HEK293 (cell line): ENCODE results near the gene EEF1A2.

ENCODE experiments used
- CTCF ChIA-PET: fragments of 350-600 bp; formaldehyde crosslinking; extraction: SDS; loops from one replicate; lab custom pipeline; 2021; ENCODE audit warnings: antibody characterized with exemption; lab: Yijun Ruan, JAX
- POLR2A ChIA-PET: fragments of 300-600 bp; formaldehyde crosslinking; extraction: SDS; loops from one replicate; lab custom pipeline; 2020; ENCODE audit warnings: antibody characterized with exemption, inconsistent platforms; lab: Yijun Ruan, JAX
- H3K27ac ChIP-seq: fragments of 200-500 bp; sonication (Bioruptor generic); 2 replicates; pipeline ENCODE4 v1.5.1; 2014; ENCODE audit warnings: low read depth, low read length, control low read depth, inconsistent platforms; ENCODE audit errors: extremely low read depth
- H3K36me3 ChIP-seq, 2 experiments: fragments of 200-500 bp in 1 of 2; sonication (Bioruptor generic) in 1 of 2; 1 replicate in 1 of 2; 2 replicates in 1 of 2; pipeline ENCODE4 v1.5.1; 2014 to 2017; ENCODE audit warnings: inconsistent platforms in 2 of 2, low read length in 2 of 2; ENCODE audit not compliant: control insufficient read depth in 2 of 2, insufficient read depth in 1 of 2
- H3K4me1 ChIP-seq: fragments of 200-500 bp; sonication (Bioruptor generic); 2 replicates; pipeline ENCODE4 v1.5.1; 2014; ENCODE audit warnings: mild to moderate bottlenecking, low read length, inconsistent platforms; ENCODE audit not compliant: control insufficient read depth, insufficient read depth
- H3K4me3 ChIP-seq: 2 replicates; pipeline ENCODE4 v1.5.1; 2011; ENCODE audit warnings: low read depth, mild to moderate bottlenecking, control low read depth, low read length, moderate library complexity
- H3K9me3 ChIP-seq: fragments of 200-500 bp; sonication (Bioruptor generic); 2 replicates; pipeline ENCODE4 v1.5.1; 2014; ENCODE audit warnings: low read depth, low read length, inconsistent platforms; ENCODE audit not compliant: control insufficient read depth, insufficient read depth
- EGR2 ChIP-seq: fragments of 450-650 bp; formaldehyde crosslinking; IDR thresholded peaks from 2 replicates; pipeline ENCODE4 v1.5.1; 2016; ENCODE audit warnings: low read depth, missing biosample characterization, missing genetic modification characterization
- FEZF1 ChIP-seq: fragments of 450-650 bp; formaldehyde crosslinking; IDR thresholded peaks from 2 replicates; pipeline ENCODE4 v1.5.1; 2016; ENCODE audit warnings: missing biosample characterization, missing genetic modification characterization
- OSR2 ChIP-seq: fragments of 450-650 bp; formaldehyde crosslinking; IDR thresholded peaks from 2 replicates; pipeline ENCODE4 v1.5.1; 2016; ENCODE audit warnings: missing biosample characterization, missing genetic modification characterization
- PATZ1 ChIP-seq: fragments of 450-650 bp; formaldehyde crosslinking; IDR thresholded peaks from 2 replicates; pipeline ENCODE4 v1.5.1; 2016; ENCODE audit warnings: missing biosample characterization, missing genetic modification characterization
- REST ChIP-seq: fragments of 450-650 bp; formaldehyde crosslinking; IDR thresholded peaks from 2 replicates; pipeline ENCODE4 v1.5.1; 2016; ENCODE audit warnings: missing biosample characterization, missing genetic modification characterization
- ZBTB17 ChIP-seq: fragments of 450-650 bp; formaldehyde crosslinking; IDR thresholded peaks from 2 replicates; pipeline ENCODE4 v1.5.1; 2016; ENCODE audit warnings: missing biosample characterization, missing genetic modification characterization
- ZBTB26 ChIP-seq: fragments of 450-650 bp; formaldehyde crosslinking; optimal IDR thresholded peaks from 2 replicates; pipeline ENCODE3; 2016; ENCODE audit warnings: missing biosample characterization, mild to moderate bottlenecking, missing genetic modification characterization
- ZIC2 ChIP-seq: fragments of 450-650 bp; formaldehyde crosslinking; IDR thresholded peaks from 2 replicates; pipeline ENCODE4 v1.5.1; 2016; ENCODE audit warnings: missing biosample characterization, missing genetic modification characterization
- TF ChIP-seq, protein P1 (sequence below): fragments of 450-650 bp; formaldehyde crosslinking; IDR thresholded peaks from 2 replicates; pipeline ENCODE4 v1.5.1; 2016; ENCODE audit warnings: missing biosample characterization, missing genetic modification characterization
- TF ChIP-seq, protein P2 (sequence below): fragments of 450-650 bp; formaldehyde crosslinking; IDR thresholded peaks from 2 replicates; pipeline ENCODE4 v1.5.1; 2017; ENCODE audit warnings: missing biosample characterization, missing genetic modification characterization

Gene EEF1A2

GRCh38 chr20:63461104-63461763 lies 37.6 kb downstream of the EEF1A2 start:
- CTCF ChIA-PET, result no interaction called here
- H3K36me3 ChIP-seq, result no peaks in the 10 kb centered on the region

More at GRCh38 chr20:63461104-63461763, 37.6 kb downstream of the EEF1A2 start:
- Histone ChIP-seq H3K9me3 (no peaks in the 10 kb centered on the region), H3K4me1 (no peaks in the 10 kb centered on the region), H3K27ac (no peak overlapping the region), H3K4me3 (no peak overlapping the region)
- TF ChIP-seq, protein P1, sequence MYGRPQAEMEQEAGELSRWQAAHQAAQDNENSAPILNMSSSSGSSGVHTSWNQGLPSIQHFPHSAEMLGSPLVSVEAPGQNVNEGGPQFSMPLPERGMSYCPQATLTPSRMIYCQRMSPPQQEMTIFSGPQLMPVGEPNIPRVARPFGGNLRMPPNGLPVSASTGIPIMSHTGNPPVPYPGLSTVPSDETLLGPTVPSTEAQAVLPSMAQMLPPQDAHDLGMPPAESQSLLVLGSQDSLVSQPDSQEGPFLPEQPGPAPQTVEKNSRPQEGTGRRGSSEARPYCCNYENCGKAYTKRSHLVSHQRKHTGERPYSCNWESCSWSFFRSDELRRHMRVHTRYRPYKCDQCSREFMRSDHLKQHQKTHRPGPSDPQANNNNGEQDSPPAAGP (tag by site-specific recombination), result 0 out of 2 replicates have a peak, but pooled peaks have one; percentile 12
- TF ChIP-seq EGR2 (tag by site-specific recombination) (peak; percentile 44; the same call in 1 of the 2 replicates), ZBTB26 (tag by site-specific recombination) (peak; percentile 16), FEZF1 (tag by site-specific recombination) (no peak), OSR2 (tag by site-specific recombination) (no peak), ZBTB17 (tag by site-specific recombination) (no peak), PATZ1 (0 out of 2 replicates have a peak, but pooled peaks have one; percentile 37), ZIC2 (tag by site-specific recombination) (0 out of 2 replicates have a peak, but pooled peaks have one; percentile 11), REST (peak; percentile 99)
- TF ChIP-seq, protein P2, sequence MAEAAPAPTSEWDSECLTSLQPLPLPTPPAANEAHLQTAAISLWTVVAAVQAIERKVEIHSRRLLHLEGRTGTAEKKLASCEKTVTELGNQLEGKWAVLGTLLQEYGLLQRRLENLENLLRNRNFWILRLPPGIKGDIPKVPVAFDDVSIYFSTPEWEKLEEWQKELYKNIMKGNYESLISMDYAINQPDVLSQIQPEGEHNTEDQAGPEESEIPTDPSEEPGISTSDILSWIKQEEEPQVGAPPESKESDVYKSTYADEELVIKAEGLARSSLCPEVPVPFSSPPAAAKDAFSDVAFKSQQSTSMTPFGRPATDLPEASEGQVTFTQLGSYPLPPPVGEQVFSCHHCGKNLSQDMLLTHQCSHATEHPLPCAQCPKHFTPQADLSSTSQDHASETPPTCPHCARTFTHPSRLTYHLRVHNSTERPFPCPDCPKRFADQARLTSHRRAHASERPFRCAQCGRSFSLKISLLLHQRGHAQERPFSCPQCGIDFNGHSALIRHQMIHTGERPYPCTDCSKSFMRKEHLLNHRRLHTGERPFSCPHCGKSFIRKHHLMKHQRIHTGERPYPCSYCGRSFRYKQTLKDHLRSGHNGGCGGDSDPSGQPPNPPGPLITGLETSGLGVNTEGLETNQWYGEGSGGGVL (tag by site-specific recombination), result no peak
- POLR2A ChIA-PET, result no interaction called here
